ENCODE data around the gene GNG13. TPM values are rescaled to one million over a fixed set of nuclear protein-coding genes. Genes with fewer than 3 reads are reported as not detected.

GNG13 gene
- total RNA-seq, 1 experiment from 2014 or later: not detected

GRCh38 chr16:785563-786535 lies 14.7 kb downstream of the GNG13 start:
- peak; percentile 37 to 59 for TF ChIP-seq CTCF (IDR thresholded peaks at IDR 0.05; ENCODE audit: insufficient read depth in 1 of 2, low read depth in 1 of 2, low read length in 1 of 2, severe bottlenecking in 1 of 2, unreplicated experiment in 1 of 2)
- POLR2A ChIA-PET: no interaction called here
- peak overlapping the region; percentile 82 for H3K4me3 Mint-ChIP-seq (ENCODE audit: unreplicated experiment)
- peak in 1 of 2 experiments; percentile 64 for DNase-seq
- H3K36me3 ChIP-seq (ENCODE audit: control insufficient read depth, insufficient read depth, low read length): peaks cover 3% of the 10 kb centered on the region; the same call in 1 of the 2 replicates
- H3K36me3 Mint-ChIP-seq (ENCODE audit: insufficient read depth, unreplicated experiment): peaks cover 32% of the 10 kb centered on the region
- intact Hi-C loops (cut with micrococcal nuclease; ENCODE audit: unreplicated experiment): loop anchor here (5.0 to 10.0 kb wide), 2 partner anchors 44 to 71 kb away; partner anchors contain the start of genes CIAO3 and METRN
- no peaks in the 10 kb centered on the region for H3K9me3 Mint-ChIP-seq (ENCODE audit: unreplicated experiment)
- no peaks in the 10 kb centered on the region for H3K27me3 ChIP-seq (replicated peaks; ENCODE audit: control insufficient read depth, insufficient read depth, low read length)
- no peaks in the 10 kb centered on the region for H3K4me1 Mint-ChIP-seq (ENCODE audit: low read depth, unreplicated experiment)
- no peaks in the 10 kb centered on the region for H3K27me3 Mint-ChIP-seq (ENCODE audit: insufficient read depth, unreplicated experiment)
- BruUV-seq (replicated peaks): no TSS peak
- no peak overlapping the region for H3K4me3 ChIP-seq (ENCODE audit: low read depth, low read length)
- H3K9me3 ChIP-seq: no peaks in the 10 kb centered on the region
- CTCF ChIA-PET: interaction anchor here (1.0 kb wide), 1 partner anchor 61 kb away, joined by 3 read pairs; no protein-coding TSS in a partner anchor
- H3K27ac Mint-ChIP-seq (ENCODE audit: unreplicated experiment): no peak overlapping the region
- H3K4me1 ChIP-seq: peaks cover 11% of the 10 kb centered on the region; the same call in 1 of the 2 replicates

GRCh38 chr16:784431-784830 lies 16.1 kb downstream of the GNG13 start:
- ChIA-PET POLR2A (no interaction called here), CTCF (no interaction called here)
- Histone ChIP-seq H3K9me3 (no peaks in the 10 kb centered on the region), H3K27me3 (replicated peaks; ENCODE audit: control insufficient read depth, insufficient read depth, low read length) (no peaks in the 10 kb centered on the region), H3K4me3 (ENCODE audit: low read depth, low read length) (no peak overlapping the region), H3K4me1 (peaks cover 9% of the 10 kb centered on the region; the same call in 1 of the 2 replicates), H3K36me3 (ENCODE audit: control insufficient read depth, insufficient read depth, low read length) (peaks cover 3% of the 10 kb centered on the region; the same call in 1 of the 2 replicates)
- intact Hi-C loops (cut with micrococcal nuclease; ENCODE audit: unreplicated experiment): loop anchor here (10.0 kb wide), 1 partner anchor 70 kb away; the partner anchor contains the start of gene METRN
- Mint-ChIP-seq H3K4me1 (ENCODE audit: low read depth, unreplicated experiment) (no peaks in the 10 kb centered on the region), H3K36me3 (ENCODE audit: insufficient read depth, unreplicated experiment) (peaks cover 31% of the 10 kb centered on the region), H3K27ac (ENCODE audit: unreplicated experiment) (no peak overlapping the region), H3K9me3 (ENCODE audit: unreplicated experiment) (no peaks in the 10 kb centered on the region), H3K4me3 (ENCODE audit: unreplicated experiment) (no peak overlapping the region), H3K27me3 (ENCODE audit: insufficient read depth, unreplicated experiment) (no peaks in the 10 kb centered on the region)
- TF ChIP-seq CTCF (IDR thresholded peaks at IDR 0.05; ENCODE audit: insufficient read depth in 1 of 2, low read depth in 1 of 2, low read length in 1 of 2, severe bottlenecking in 1 of 2, unreplicated experiment in 1 of 2): no peak
- DNase-seq: no peak
- BruUV-seq (replicated peaks): no TSS peak

GRCh38 chr16:783404-784161 lies 17.0 kb downstream of the GNG13 start:
- Histone ChIP-seq H3K27me3 (replicated peaks; ENCODE audit: control insufficient read depth, insufficient read depth, low read length) (no peaks in the 10 kb centered on the region), H3K36me3 (ENCODE audit: control insufficient read depth, insufficient read depth, low read length) (peaks cover 3% of the 10 kb centered on the region; the same call in 1 of the 2 replicates), H3K4me1 (peaks cover 4% of the 10 kb centered on the region; the same call in 1 of the 2 replicates), H3K9me3 (no peaks in the 10 kb centered on the region), H3K4me3 (ENCODE audit: low read depth, low read length) (no peak overlapping the region)
- Mint-ChIP-seq H3K4me3 (ENCODE audit: unreplicated experiment) (no peak overlapping the region), H3K36me3 (ENCODE audit: insufficient read depth, unreplicated experiment) (peaks cover 28% of the 10 kb centered on the region), H3K27ac (ENCODE audit: unreplicated experiment) (no peak overlapping the region), H3K4me1 (ENCODE audit: low read depth, unreplicated experiment) (no peaks in the 10 kb centered on the region), H3K27me3 (ENCODE audit: insufficient read depth, unreplicated experiment) (no peaks in the 10 kb centered on the region), H3K9me3 (ENCODE audit: unreplicated experiment) (no peaks in the 10 kb centered on the region)
- no TSS peak for BruUV-seq (replicated peaks)
- no peak for DNase-seq
- no peak for TF ChIP-seq CTCF (IDR thresholded peaks at IDR 0.05; ENCODE audit: insufficient read depth in 1 of 2, low read depth in 1 of 2, low read length in 1 of 2, severe bottlenecking in 1 of 2, unreplicated experiment in 1 of 2)
- ChIA-PET CTCF (no interaction called here), POLR2A (no interaction called here)
- intact Hi-C loops (cut with micrococcal nuclease; ENCODE audit: unreplicated experiment): loop anchor here (10.0 kb wide), 1 partner anchor 69 kb away; the partner anchor contains the start of gene METRN

Measured in Caco-2 (cell line).